ENCODE results near the gene MAP3K15.

MAP3K15 gene

GRCh38 chrX:19514791-19515614 is at the start of gene MAP3K15:
MAP3K15 (minus strand) TSS chrX:19515508; CDS start chrX:19515261, 247 bp downstream.
- peak in 1 of 2 experiments; percentile 1 for DNase-seq

- DNase-seq, result no peak
Measured at GRCh38 chrX:19564606-19565005, 49.3 kb upstream of the MAP3K15 start.

GRCh38 chrX:19563746-19564145 is 48.4 kb upstream of the MAP3K15 start:
- DNase-seq, result no peak

GRCh38 chrX:19563327-19563726 is 48.0 kb upstream of the MAP3K15 start:
- no peak for DNase-seq

- no peak for DNase-seq
Measured at GRCh38 chrX:19560611-19561010, 45.3 kb upstream of the MAP3K15 start.

- no peak for DNase-seq
Measured at GRCh38 chrX:19557822-19558221, 42.5 kb upstream of the MAP3K15 start.

- no peak for DNase-seq
Measured at GRCh38 chrX:19556202-19556601, 40.9 kb upstream of the MAP3K15 start.

GRCh38 chrX:19555683-19556082 is 40.4 kb upstream of the MAP3K15 start:
- no peak for DNase-seq

GRCh38 chrX:19555236-19555635 is 39.9 kb upstream of the MAP3K15 start:
- no peak for DNase-seq

GRCh38 chrX:19554786-19555185 is 39.5 kb upstream of the MAP3K15 start:
- no peak for DNase-seq

- DNase-seq, result no peak
Measured at GRCh38 chrX:19552793-19553192, 37.5 kb upstream of the MAP3K15 start.

- no peak for DNase-seq
Measured at GRCh38 chrX:19549838-19550237, 34.5 kb upstream of the MAP3K15 start.

GRCh38 chrX:19548934-19549333 is 33.6 kb upstream of the MAP3K15 start:
- no peak for DNase-seq

- DNase-seq, result no peak
Measured at GRCh38 chrX:19548279-19548678, 33.0 kb upstream of the MAP3K15 start.

- no peak for DNase-seq
Measured at GRCh38 chrX:19545651-19546050, 30.3 kb upstream of the MAP3K15 start.

GRCh38 chrX:19544693-19545305 is 29.5 kb upstream of the MAP3K15 start:
- DNase-seq, result peak; percentile 20 to 23

- DNase-seq, result no peak
Measured at GRCh38 chrX:19543951-19544381, 28.7 kb upstream of the MAP3K15 start.

- no peak for DNase-seq
Measured at GRCh38 chrX:19543020-19543715, 27.9 kb upstream of the MAP3K15 start.

GRCh38 chrX:19541931-19542330 is 26.6 kb upstream of the MAP3K15 start:
- no peak for DNase-seq

GRCh38 chrX:19541196-19541595 is 25.9 kb upstream of the MAP3K15 start:
- DNase-seq, result no peak

- no peak for DNase-seq
Measured at GRCh38 chrX:19540076-19540475, 24.8 kb upstream of the MAP3K15 start.

GRCh38 chrX:19539665-19540064 is 24.4 kb upstream of the MAP3K15 start:
- DNase-seq, result no peak

GRCh38 chrX:19535476-19535875 is 20.2 kb upstream of the MAP3K15 start:
- DNase-seq, result no peak

- DNase-seq, result no peak
Measured at GRCh38 chrX:19532709-19533108, 17.4 kb upstream of the MAP3K15 start.
